Measurements from ENCODE around the gene XPO6. TPM values are rescaled to one million over a fixed set of nuclear protein-coding genes. Genes with fewer than 3 reads are reported as not detected.

XPO6 gene
- total RNA-seq, 1 donor from 2014 or later, result 84.8 TPM

DNA sequence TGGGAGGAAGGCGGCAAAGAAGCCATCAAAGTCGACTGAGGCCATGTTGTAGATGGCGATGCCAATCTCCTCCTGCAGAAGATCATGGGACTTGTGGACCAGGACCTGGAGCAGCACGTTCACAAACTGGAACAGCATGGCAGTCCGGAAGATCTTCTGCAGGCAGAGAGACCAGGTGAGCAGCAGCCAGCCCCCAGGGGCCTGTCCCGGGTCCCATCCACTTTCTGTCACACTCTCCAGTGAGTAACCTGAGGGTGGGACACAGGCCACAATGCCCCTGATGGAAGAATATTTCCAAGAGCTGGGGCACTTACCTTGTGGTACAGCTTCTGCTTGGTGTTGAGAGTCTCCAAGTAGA is 110.3 kb downstream of the XPO6 start:
- TF ChIP-seq, protein P1, sequence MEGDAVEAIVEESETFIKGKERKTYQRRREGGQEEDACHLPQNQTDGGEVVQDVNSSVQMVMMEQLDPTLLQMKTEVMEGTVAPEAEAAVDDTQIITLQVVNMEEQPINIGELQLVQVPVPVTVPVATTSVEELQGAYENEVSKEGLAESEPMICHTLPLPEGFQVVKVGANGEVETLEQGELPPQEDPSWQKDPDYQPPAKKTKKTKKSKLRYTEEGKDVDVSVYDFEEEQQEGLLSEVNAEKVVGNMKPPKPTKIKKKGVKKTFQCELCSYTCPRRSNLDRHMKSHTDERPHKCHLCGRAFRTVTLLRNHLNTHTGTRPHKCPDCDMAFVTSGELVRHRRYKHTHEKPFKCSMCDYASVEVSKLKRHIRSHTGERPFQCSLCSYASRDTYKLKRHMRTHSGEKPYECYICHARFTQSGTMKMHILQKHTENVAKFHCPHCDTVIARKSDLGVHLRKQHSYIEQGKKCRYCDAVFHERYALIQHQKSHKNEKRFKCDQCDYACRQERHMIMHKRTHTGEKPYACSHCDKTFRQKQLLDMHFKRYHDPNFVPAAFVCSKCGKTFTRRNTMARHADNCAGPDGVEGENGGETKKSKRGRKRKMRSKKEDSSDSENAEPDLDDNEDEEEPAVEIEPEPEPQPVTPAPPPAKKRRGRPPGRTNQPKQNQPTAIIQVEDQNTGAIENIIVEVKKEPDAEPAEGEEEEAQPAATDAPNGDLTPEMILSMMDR (IDR thresholded peaks at IDR 0.05; ENCODE audit: insufficient read depth, low read length, severe bottlenecking), result no peak

DNA sequence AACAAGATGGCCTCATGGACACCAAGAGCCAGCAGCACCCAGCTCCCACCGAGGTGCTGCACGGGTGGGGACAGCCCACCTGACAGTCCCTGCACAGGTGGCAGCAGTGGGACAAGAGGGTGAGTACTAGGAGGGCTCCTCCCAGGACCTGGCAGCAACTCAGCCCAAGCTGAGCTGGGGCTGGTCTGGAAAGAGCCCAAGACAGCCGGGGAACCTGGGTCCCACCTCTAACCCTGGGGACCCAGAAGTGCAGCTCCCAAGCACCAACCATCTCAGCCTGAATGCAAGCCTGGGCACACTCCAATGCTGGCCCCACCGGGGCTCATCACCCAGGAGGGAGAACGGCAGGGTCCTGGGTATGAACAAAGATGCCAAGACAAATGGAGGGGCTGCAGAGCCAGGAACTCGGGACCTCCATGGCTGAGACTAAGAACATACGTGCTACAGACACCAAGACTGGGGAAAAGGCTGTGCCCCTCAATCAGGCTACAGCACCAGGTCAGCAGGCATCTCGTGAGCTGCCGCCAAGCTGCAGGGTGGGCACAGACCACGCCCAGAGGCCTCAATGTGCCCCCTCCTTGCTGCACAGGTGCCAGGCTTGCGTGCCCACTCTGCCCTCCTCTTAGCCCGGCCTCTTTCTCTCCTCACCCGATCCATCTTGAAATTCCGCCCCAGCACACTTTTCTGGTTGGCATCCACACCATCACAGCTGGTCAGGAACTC is 110.8 kb downstream of the XPO6 start:
- Histone ChIP-seq H3K36me3 (ENCODE audit: control insufficient read depth, insufficient read depth, low read length) (peaks cover 42% of the 10 kb centered on the region), H3K4me3 (ENCODE audit: low read depth, low read length) (no peak overlapping the region), H3K27me3 (ENCODE audit: control insufficient read depth, insufficient read depth, low read length) (no peaks in the 10 kb centered on the region)
- no peak for DNase-seq (ENCODE audit: low read depth)
- no peak for FAIRE-seq
- TF ChIP-seq, protein P1 (IDR thresholded peaks at IDR 0.05; ENCODE audit: insufficient read depth, low read length, severe bottlenecking), result no peak

More for the DNA sequence above, 110.3 kb downstream of the XPO6 start:
- H3K27me3 ChIP-seq (ENCODE audit: control insufficient read depth, insufficient read depth, low read length), result no peaks in the 10 kb centered on the region
- H3K4me3 ChIP-seq (ENCODE audit: low read depth, low read length), result no peak overlapping the region
- DNase-seq (ENCODE audit: low read depth) (no peak), FAIRE-seq (no peak)
- peaks cover 44% of the 10 kb centered on the region for H3K36me3 ChIP-seq (ENCODE audit: control insufficient read depth, insufficient read depth, low read length)

DNA sequence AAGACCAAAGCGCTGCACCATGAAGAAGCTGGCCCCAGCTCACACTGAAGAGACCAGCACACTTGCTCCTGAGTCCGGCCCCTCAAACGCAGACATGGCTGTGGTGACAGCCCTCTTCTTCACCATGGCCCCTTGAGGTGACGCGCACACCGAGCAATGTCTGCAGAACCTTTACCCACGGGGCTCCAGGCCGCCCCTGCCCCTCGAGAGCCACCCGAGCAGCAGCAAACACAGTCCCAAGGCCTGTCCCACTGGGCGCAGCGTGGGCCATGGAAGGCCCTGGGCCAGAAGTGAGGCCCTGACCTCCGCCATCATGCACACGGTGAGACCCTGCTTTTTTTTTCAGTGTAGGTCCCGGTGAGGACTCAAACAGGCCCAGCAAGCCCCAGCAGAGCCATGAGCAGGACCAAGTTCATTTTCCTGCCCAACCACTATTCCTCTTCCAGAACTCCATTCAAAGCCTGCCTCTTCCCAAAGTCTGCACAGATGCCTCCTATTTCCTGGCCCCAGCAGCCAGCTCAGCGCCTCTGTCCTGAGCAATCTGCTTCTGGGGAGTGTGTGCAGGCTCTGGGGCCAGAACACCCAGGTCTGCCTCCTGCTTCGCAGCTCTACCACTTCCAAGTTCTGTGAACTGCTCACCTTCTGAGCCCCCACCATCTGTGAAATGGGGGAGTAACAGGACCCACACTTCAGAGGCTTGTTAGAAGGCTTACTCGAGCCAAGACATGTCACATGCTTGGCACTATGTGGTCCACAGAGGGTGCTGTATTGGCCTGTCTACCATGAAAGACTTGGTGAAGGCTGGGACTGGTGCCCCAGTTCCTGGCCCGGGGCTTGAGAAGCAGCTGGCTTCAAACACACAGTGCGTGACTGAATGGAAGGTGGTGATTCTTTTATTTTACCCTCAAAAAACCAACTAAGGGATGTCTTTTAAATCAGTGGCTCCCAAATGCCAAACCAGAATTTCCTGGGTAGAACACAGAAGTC is 112.5 kb downstream of the XPO6 start:
- FAIRE-seq, result no peak
- TF ChIP-seq, protein P1 (IDR thresholded peaks at IDR 0.05; ENCODE audit: insufficient read depth, low read length, severe bottlenecking), result no peak
- Histone ChIP-seq H3K4me3 (ENCODE audit: low read depth, low read length) (no peak overlapping the region), H3K27me3 (ENCODE audit: control insufficient read depth, insufficient read depth, low read length) (no peaks in the 10 kb centered on the region), H3K36me3 (ENCODE audit: control insufficient read depth, insufficient read depth, low read length) (peaks cover 31% of the 10 kb centered on the region)
- no peak for DNase-seq (ENCODE audit: low read depth)

DNA sequence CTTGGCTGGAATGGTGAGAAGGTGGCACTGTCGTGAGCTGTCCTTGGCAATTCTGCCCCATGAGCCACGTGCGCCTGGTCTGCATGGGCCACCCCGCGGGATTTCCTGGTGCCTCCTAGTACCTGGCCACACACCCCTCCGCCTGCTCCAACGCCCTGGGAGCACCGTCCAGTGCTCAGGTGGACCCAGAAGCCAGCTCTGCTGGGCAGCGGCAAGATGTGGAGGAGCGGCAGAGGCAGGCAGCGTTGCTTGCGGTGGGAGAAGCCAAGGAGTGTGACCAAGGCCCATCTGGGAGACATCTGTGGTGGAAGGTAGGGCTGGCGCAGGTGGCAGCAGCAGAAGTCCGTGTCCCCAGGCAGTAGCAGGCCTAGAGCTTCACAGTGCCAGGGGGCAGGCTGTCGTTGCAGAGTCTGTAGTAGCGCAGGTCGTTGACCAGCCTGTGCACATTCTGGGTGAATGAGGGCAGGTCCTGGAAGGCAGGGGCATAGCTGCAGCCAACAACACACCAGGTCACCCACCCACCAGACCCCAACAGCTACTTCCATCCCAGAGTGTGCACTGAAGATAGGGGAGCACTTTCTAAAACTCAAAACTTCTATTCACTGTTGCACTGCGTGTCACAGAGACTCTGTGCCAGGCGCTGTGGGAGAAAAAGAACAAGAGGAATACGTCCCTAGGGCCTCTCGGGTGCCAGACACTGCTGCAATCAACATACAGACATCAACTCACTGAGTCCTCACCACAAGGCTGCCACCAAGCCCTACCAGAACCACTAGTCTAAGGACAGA is 113.4 kb downstream of the XPO6 start:
- Histone ChIP-seq H3K36me3 (ENCODE audit: control insufficient read depth, insufficient read depth, low read length) (peaks cover 25% of the 10 kb centered on the region), H3K27me3 (ENCODE audit: control insufficient read depth, insufficient read depth, low read length) (no peaks in the 10 kb centered on the region), H3K4me3 (ENCODE audit: low read depth, low read length) (no peak overlapping the region)
- no peak for DNase-seq (ENCODE audit: low read depth)
- FAIRE-seq, result no peak
- TF ChIP-seq, protein P1 (IDR thresholded peaks at IDR 0.05; ENCODE audit: insufficient read depth, low read length, severe bottlenecking), result no peak

DNA sequence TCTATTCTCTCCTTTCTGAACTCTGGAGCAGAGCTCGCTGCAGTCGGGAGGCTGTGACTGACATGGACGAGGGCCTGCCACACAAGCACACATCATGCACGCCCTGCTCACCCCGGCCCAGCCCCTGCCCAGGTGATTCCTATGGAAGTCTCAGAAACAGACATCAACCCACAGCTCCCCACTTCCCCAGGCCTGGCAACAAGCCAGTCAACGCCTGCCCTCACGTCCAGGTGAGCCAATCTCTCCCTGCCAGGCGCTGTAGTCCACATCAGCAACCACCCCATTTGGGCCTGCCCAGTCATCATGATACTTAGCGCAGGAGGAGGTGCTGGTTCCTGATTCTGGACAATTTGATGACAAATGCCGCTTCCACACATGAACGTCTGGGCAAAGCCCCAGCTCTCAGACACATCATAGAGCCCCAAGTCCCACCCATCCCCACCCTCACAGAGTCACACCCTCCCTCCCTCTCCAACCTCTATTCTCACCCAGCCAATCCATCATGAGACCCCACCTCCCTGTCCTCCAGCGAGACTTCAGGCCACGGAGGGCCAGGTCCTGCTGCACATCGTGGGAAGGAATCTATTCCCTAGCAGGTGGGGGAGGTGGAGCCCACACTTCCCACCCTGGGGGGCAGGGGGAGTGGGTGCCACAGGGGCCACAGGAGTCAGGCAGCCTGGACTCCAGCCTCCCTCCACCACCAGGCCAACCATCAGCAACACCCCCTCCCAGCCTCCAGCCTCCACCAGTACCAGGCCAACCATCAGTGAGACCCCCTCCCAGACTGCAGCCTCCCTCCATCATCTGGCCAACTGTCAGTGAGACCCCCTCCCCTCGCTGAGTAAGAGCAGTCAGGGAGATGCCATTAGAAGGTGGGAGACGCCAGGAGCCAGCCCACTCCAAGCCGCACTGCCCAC is 114.5 kb downstream of the XPO6 start:
- H3K27me3 ChIP-seq (ENCODE audit: control insufficient read depth, insufficient read depth, low read length), result no peaks in the 10 kb centered on the region
- peaks cover 24% of the 10 kb centered on the region for H3K36me3 ChIP-seq (ENCODE audit: control insufficient read depth, insufficient read depth, low read length)
- no peak for DNase-seq (ENCODE audit: low read depth)
- TF ChIP-seq, protein P1 (IDR thresholded peaks at IDR 0.05; ENCODE audit: insufficient read depth, low read length, severe bottlenecking), result no peak
- no peak overlapping the region for H3K4me3 ChIP-seq (ENCODE audit: low read depth, low read length)
- FAIRE-seq, result no peak

All from bronchial epithelial cell (primary cell).